Anterior cingulate cortex (tissue), 58 donors: ENCODE results near the gene PPM1H.
A peak's percentile ranks its signal among the peaks of the same experiment; 100 is the strongest.
"Not testable (repeated sequence)": the region's sequence is repeated elsewhere in the genome, so short reads cannot be mapped to it uniquely, and the experiment has no call there.

Source experiments
- DNase-seq, 58 donors: peaks; one replicate each; lab custom pipeline; 2025; lab: John Stamatoyannopoulos, UW

PPM1H gene, protein sequence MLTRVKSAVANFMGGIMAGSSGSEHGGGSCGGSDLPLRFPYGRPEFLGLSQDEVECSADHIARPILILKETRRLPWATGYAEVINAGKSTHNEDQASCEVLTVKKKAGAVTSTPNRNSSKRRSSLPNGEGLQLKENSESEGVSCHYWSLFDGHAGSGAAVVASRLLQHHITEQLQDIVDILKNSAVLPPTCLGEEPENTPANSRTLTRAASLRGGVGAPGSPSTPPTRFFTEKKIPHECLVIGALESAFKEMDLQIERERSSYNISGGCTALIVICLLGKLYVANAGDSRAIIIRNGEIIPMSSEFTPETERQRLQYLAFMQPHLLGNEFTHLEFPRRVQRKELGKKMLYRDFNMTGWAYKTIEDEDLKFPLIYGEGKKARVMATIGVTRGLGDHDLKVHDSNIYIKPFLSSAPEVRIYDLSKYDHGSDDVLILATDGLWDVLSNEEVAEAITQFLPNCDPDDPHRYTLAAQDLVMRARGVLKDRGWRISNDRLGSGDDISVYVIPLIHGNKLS

DNA sequence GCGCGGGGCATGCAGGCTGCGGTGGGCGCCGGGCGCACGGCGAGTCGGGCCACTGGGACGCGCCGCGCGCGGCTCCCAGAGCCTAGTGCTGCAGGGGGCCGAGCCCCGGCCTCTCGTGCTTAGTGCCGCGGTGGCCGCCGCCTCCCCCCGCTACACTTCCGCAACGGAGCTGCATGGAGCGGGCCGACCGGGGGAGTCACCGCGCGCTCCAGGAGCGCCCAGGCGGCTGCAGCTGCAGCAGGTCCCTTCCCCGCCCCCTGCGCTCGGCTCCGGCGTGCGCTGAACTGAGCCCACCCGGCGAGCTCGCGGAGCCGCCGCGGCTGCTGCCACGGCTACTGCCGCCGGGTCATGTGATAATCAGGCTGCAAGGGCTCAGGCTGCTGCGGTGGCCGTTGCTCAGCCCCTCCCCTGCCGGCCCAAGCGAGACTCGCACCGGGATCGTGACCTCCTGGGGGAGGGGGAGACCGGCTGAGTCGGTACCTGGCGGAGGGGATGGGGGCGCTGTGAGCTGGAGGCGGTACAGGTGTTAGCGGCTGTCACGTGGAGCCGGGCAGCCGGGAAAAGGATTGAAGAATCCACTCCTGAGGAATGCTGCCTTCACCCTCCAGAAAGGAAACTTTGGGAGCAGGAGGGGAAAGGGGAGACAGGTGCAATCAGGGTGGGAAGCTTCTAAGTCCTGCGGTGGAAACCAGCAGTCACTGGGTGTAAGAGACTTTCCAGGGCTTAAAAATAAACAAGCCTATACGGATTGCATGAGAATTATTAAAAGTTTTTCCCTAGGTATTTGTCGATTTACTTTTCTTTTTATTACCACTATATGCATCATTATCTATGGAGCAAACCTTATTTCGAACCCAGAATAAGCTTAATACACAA lies at the start of gene PPM1H:
Gene PPM1H (minus strand): TSS at position 352 of the 876 bp plus-strand sequence. CDS start 414 bp downstream, outside the sequence.
- peak in 57 of 58 donors; percentile 15 to 90 (median 69) for DNase-seq

DNA sequence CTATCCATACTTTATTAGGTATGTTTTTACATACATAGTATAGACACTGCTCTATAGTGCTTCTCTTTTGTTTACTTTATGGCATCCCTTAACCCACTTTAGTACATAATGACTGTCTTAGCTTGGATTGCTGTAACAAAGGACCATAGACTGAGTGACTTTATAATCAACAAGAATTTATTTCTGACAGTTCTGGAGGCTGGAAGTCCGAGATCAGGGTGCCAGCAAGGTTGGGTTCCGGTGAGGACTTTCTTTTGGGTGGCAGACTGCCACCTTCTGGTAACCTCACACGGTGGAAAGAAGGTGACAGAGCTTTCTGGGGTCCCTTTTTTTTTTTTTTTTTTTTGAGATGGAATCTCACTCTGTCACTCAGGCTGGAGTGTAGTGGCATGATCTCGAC lies 48.6 kb upstream of the PPM1H start:
- DNase-seq, result peak in 2 of 58 donors; percentile 1 to 4

DNA sequence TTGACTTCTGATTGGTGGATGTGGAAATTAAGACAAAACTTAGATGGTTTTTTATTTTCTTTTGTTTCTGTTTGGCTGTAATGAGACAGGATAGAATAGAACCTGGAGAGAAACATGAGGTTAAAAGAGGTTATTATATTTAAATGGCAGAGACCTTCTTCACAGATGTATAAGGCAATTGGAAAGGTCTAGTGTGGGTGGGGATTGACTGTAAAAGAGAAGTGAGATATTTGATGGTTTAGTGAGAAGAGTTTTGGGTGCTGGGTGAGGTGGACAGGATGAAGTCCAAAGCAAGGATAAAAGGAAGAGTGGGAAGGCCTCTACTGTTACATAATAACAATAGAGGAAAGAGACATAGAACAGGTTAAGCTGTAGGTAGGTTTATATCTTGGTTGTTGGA lies 43.8 kb upstream of the PPM1H start:
- no peak for DNase-seq

DNA sequence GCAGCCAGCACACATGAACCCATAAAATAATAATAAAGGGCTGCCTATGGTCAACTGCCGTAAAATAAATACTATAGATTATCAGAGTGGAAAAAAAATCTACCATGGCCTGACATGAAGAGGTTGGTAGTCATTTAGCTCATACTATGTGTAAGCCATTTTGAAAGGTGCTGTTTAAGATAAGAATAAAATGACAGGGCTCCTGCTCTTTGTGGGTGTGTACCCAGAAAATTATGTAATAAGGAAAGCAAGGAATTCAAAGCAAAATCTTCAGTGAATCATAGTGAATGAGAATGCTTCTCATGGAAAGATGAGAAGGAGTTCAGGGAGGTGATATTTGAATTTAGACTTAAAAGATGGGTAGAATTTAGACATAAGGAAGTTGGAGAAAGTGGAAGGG lies 42.9 kb upstream of the PPM1H start:
- DNase-seq, result no peak

DNA sequence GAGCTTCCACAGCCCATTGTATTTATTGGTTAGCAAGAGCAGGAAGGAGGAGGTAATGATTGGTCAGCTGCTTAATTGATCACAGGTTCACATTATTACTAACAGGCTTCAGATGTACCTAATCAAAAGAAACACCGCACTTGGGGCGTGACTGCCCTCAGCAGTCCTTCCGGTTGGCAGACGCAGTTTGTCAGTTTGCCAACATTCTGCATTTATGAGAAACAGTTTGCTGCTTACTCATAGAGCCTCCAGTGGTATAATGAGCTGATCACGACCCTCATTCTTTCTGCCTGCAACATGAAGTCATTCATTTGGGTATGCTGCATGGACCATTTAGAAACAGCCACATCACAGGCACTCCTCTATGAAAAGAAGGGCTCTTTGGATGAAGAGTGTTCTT lies 42.5 kb upstream of the PPM1H start:
- DNase-seq, result no peak

DNA sequence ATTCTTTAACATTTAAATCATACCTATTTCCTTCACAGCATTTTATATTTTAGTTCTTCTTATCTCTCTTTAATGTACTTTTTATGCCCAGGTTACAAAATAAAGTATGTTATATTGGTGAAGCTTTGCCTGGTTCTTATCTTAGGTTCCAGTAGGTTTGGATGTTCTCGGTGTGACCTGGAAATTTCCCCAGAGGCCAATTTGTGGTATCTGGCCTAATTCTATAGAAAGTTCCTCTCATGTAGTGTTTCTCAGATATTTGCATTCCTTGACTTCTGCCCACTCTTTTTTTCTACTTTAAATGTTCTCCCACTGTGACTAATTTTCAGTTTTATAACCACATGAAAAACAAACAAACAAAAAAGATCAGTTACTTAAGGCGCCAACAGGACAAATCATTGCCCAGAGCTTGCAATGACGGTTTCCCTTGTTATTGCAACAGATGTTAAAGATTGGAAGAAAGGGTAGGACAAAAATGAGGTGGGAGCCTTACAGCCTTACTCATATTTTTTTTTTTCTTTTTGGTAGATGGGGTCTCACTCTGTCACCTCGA lies 41.2 kb upstream of the PPM1H start:
- DNase-seq, result no peak

DNA sequence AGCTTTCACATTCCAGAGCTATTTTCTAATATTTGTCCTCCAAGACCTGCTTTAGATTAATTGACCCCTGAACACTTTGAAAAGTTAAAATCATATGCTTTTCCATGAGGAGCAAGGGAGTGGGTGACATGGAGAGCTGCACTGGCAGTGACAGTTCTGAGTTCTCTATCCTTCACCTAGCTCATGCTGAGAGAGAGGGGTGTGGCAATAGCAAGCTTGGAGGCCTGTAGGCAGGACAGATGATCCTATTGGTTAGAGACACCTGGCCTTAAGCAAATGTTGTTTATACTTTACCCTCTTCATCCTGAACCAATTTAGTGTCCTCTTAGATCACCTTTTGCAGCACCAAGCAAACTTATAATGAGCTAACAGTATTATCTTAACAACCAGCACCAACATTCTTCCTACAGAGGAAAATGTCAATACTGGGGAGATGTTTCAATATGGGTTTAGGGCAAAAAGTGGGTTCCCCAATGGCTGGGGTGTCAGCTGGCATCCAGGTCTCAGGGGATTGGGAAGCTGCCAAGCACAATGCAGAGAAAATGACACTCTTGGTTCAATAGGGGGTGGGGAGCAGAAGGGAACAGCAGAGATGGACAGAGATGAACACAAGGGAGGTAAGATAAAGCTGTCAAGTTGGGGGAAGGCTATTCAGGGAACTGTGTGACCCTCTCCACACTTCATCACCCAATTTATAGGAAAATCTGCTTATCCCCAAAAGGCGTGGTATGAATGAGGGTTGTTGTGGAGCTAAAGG lies 37.0 kb upstream of the PPM1H start:
- no peak for DNase-seq

DNA sequence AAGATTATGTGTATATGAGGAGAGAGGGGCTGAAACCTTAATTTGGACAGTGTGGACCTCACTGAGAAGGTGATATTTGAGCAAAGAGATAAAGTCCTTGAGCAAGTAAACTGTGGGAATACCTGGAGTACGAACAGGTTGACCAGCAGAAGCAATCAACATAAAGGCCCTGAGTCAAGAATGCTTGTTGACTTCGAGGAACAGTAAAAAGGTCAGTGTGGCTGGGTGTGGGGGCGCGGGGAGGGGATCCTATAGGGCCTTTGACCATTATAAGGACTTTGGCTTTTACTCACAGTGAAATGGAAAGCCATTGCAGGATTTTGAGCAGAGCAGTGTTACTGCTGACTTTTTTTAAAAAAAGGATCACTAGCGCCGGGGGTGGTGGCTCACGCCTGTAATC lies 34.7 kb upstream of the PPM1H start:
- DNase-seq, result no peak

DNA sequence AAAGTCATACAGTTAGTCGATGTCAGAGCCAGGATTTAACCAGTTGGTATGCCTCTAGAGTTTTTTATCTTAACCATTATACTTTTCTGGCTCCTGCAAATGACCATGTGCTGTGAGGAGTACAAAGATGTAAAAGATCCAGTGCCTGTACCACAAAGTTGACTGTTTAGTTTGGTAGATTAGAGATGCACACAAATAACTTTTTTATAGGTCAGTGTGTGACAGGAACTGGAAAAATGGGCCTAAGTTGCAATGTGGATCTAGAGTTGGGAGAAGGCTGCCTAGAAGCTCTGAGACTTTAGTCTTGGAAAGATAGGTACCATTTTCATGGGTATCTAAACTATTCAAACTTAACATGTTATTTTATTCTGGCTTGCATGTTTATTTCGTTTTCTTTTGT lies 32.8 kb upstream of the PPM1H start:
- no peak for DNase-seq

DNA sequence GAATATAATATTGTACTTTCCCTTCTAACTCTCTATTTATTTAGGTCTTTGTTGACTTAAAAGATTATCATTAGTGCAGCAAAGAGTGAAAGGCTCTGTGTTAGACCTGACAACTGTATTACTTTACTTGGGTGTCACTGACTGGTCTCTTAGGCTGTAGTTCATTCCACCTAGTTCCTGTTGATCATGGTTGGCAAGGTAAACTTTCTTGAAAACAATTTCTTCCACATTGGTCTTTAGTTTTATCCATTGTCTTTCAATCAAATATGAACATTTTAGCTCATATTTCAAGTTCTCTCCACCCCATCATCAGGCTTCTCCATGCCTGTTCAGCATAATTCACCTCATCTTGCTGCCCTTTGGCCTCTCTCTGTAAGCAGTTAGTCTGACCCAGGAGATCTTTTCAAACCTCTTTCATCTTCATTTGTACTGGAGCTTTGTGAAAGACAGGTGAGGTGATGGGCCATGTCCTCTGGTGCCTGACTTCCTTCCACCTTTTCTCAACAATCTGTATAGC lies 32.1 kb upstream of the PPM1H start:
- DNase-seq, result no peak

DNA sequence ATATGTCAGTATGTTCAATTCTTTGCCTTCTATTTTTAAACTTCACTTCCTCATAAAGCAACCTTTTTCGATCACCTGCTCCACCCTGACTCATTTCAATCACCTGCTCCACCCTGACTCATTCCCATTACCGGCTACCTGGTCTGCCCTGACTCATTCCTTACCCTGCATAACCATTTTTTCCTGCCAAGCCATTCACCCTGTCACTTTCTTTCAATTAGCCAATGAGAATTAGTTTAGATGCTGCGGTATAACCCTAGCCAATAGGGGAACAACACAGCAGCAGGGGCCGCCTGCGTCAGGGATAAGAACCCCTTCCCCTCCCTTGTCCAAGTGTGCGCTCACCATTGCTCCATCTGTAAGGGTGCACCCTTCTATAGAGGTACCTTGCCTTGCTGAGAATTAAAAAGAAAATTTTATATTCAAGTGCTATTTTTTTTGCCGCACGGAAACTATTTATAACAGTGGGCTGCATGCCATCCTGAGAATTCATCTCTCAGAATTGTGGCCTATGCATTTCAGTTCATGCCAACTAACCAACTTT lies 31.6 kb upstream of the PPM1H start:
- DNase-seq, result not testable (repeated sequence)

DNA sequence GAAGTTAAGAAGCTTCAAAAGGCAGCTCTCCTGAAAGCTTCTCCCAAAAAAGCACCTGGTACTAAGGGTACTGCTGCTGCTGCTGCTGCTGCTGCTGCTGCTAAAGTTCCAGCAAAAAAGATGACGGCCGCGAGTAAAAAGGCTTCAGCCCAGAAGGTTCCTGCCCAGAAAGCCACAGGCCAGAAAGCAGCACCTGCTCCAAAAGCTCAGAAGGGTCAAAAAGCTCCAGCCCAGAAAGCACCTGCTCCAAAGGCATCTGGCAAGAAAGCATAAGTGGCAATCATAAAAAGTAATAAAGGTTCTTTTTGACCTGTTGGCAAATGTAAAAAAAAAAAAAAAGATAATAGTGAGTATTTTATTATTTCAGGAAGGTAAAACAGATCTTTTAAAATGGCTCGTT lies 30.8 kb upstream of the PPM1H start:
- not testable (repeated sequence) for DNase-seq

DNA sequence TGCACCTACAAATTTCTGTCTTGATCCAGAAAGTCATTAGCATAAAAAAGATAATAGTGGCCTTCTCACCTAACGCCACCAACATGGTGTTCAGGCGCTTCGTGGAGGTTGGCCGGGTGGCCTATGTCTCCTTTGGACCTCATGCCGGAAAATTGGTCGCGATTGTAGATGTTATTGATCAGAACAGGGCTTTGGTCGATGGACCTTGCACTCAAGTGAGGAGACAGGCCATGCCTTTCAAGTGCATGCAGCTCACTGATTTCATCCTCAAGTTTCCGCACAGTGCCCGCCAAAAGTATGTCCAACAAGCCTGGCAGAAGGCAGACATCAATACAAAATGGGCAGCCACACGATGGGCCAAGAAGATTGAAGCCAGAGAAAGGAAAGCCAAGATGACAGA lies 30.3 kb upstream of the PPM1H start:
- DNase-seq, result not testable (repeated sequence)

DNA sequence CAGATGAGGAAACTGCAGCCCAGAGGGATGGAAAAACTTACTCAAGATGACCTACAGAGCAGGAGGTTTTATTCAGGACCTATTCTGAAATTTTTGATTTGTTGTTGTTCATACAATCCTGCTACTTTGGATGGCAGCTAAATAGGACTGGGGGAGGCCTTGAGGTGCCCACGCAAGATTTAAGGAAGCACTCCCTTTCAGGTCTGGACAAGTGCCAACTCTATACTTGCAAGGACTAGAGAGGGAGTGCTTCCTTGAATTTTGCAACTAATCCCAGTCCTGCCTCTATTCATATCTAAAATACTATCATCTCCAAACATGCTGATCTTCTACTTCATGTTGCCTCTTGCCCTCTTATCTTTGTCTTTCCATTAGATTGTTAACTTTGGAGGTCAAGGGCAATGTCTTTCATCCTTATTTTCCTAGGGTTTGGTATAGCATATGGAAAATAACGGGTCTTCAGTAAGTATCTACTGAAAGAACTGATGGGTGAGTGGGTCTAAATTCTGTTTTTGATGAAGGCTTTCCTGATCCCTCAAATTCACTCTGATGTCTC lies 28.6 kb upstream of the PPM1H start:
- no peak for DNase-seq

DNA sequence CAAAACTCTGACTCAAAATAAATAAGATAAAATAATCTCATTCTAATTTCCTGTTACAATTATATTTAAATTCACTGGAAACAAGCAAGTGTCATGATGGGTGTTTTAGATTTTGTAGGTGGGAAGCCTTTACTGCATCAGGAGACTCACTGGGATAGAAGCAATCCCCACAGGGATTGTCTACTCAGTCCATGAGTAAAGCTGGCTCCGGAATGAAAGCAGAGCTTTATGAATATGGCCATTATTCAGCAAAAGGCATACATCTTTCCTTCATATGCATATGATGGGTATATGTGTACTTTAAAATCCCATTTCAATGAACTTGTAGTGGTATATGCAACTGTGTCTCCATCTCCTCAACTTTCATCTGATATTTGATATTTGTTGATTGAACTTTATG lies 25.4 kb upstream of the PPM1H start:
- DNase-seq, result no peak

DNA sequence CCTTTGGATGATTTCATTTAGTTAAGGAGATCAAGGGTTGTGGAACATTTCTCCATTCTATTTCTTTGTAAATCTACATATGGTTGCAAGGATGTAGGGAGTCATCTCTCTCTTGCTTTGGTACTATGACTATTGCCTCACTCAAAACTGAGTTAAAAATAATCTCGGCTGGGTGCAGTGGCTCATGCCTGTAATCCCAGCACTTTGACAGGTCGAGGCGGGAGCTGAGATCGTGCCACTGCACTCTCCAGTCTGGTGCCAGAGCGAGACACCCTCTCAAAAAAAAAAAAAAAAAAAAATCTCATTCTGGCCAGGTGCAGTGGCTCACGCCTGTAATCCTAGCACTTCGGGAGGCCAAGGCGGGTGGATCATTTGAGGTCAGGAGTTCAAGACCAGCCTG lies 24.8 kb upstream of the PPM1H start:
- DNase-seq, result no peak

DNA sequence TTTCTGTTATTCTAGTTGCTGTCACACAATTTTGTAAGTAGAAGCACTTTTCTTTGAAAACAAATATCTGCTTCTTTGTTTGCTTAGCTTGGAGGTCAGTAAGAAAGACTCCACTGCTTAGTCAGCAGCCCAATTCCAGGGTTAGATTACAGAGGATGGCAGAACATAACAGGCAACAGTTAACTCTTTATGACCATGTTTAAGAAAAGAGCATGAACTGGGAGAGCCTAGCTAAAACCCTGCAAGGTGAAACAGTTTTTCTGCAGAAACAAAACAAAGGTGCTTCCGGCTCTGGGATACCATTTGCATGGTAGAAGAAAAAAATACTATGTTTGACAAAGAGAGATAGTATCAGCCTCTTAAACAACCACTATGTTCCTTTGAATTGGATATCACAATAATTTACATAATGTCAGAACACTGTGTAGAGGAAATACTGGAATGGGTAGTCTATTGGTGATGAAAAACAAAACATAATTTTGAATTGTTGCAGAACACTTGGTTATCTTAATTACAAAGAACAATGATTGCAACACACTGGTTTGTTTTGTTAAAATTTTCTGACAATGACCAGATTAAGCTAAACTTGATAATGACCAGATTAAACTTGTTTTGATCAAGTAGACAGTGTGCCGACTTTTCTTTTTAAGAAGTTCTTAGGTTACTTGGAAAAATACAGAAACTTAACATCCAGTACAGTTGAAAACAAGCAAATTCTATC lies 22.4 kb upstream of the PPM1H start:
- DNase-seq, result no peak

DNA sequence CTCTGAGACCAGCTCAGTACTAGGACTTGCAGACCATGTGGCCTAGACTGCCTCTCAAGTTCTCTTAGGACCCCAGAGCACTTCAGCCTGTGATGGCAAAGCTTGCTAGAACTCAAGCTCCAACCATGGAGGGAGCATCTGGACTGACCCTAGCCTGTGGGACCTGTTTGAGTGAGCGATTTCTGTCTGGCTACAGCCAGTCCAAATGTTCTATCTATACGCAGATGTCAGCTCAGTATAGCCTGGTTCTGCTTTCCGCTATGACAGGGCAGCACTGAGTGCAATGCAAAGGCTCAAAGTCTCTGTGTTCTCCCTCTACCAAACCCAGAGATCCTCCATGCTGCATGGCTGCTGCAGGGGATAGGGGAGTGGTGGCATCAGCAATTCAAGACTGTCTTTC lies 20.7 kb upstream of the PPM1H start:
- no peak for DNase-seq

DNA sequence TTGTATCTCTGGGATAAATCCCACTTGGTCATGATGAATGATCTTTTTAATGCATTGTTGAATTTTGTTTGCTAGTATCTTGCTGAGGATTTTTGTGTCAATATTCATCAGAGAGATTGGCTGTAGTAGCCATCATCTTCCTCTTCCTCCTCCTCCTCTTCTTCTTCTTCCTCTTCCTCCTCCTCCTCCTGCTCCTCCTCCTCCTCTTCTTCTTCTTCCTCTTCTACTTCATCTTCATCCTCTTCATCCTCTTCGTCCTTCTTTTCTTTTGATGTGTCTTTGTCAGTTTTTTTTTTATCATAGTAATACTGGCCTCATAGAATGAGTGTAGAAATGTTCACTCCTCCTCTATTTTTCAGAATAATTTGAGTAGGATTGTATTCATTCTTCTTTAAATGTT lies 15.4 kb upstream of the PPM1H start:
- no peak for DNase-seq
